ENCODE data around the gene ACOT2. TPM values are rescaled to one million over a fixed set of nuclear protein-coding genes. Genes with fewer than 3 reads are reported as not detected.

The ACOT2 gene
- total RNA-seq, 2 experiments from 2014 or later: 4.9 to 6.3 TPM

DNA sequence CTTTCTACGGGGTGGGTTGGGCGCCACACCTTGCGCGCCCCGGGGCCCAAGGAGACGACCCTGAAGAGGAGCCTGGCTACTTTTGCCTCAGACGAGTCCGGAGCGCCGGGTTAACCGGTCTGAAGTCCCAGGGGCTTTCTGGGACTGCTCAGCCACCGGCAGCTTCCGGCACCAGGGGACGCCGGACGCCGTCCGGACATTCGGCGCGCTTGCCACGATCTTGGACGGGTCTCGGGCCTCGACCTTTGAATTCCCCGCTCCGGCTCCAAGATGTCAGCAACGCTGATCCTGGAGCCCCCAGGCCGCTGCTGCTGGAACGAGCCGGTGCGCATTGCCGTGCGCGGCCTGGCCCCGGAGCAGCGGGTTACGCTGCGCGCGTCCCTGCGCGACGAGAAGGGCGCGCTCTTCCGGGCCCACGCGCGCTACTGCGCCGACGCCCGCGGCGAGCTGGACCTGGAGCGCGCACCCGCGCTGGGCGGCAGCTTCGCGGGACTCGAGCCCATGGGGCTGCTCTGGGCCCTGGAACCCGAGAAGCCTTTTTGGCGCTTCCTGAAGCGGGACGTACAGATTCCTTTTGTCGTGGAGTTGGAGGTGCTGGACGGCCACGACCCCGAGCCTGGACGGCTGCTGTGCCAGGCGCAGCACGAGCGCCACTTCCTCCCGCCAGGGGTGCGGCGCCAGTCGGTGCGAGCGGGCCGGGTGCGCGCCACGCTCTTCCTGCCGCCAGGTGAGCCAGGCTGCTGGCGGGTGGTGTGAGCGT lies 22.9 kb downstream of the ACOT2 start, which contains the start of gene ACOT4:
Gene ACOT4 (plus strand): TSS at position 184 of the 760 bp plus-strand sequence. CDS start 87 bp downstream, at position 271.
- peak; percentile 47 for DNase-seq
- Mint-ChIP-seq H3K4me1 (ENCODE audit: low read depth) (peaks cover 4% of the 10 kb centered on the region), H3K4me3 (peak within 1 kb of the TSS; percentile 56), H3K9me3 (no peaks in the 10 kb centered on the region), H3K27ac (peak within 1 kb of the TSS; percentile 35), H3K27me3 (no peaks in the 10 kb centered on the region), H3K36me3 (ENCODE audit: low read depth) (no peaks in the 10 kb centered on the region)
- ChIA-PET CTCF (interaction anchor here (0.8 to 1.2 kb wide), 3 partner anchors 22 to 28 kb away, joined by 3 to 7 read pairs (median 3); partner anchors contain the start of gene ACOT2), POLR2A (interaction anchor here (1.2 to 1.3 kb wide), 3 partner anchors 21 to 26 kb away, joined by 3 to 9 read pairs (median 3); partner anchors contain the start of gene ACOT2)
- intact Hi-C loops (cut with micrococcal nuclease): no loop called here
- ATAC-seq: peak; percentile 80
- TF ChIP-seq, protein P1, sequence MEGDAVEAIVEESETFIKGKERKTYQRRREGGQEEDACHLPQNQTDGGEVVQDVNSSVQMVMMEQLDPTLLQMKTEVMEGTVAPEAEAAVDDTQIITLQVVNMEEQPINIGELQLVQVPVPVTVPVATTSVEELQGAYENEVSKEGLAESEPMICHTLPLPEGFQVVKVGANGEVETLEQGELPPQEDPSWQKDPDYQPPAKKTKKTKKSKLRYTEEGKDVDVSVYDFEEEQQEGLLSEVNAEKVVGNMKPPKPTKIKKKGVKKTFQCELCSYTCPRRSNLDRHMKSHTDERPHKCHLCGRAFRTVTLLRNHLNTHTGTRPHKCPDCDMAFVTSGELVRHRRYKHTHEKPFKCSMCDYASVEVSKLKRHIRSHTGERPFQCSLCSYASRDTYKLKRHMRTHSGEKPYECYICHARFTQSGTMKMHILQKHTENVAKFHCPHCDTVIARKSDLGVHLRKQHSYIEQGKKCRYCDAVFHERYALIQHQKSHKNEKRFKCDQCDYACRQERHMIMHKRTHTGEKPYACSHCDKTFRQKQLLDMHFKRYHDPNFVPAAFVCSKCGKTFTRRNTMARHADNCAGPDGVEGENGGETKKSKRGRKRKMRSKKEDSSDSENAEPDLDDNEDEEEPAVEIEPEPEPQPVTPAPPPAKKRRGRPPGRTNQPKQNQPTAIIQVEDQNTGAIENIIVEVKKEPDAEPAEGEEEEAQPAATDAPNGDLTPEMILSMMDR (IDR thresholded peaks at IDR 0.05): peak; percentile 21

DNA sequence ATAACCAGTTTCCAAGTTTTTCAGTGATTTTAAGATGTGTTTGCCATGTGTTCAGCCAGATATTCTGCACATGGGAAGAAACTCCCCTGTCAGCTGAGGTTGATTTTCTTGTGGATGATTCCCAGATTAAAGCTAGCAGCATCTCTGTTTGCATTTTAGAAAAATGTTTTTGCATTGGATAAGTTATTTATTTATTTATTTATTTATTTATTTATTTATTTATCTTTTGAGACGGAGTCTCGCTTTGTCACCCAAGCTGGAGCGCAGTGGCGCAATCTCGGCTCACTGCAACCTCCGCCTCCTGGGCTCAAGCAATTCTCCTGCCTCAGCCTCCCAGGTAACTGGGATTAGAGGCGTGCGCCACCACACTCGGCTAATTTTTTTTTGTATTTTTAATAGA lies 25.5 kb downstream of the ACOT2 start:
- no peaks in the 10 kb centered on the region for H3K27me3 Mint-ChIP-seq
- intact Hi-C loops (cut with micrococcal nuclease): no loop called here
- POLR2A ChIA-PET: no interaction called here
- CTCF ChIA-PET: interaction anchor here (0.9 to 1.1 kb wide), 2 partner anchors 13 to 27 kb away, joined by 3 read pairs; no protein-coding TSS in a partner anchor
- H3K27ac Mint-ChIP-seq: no peak overlapping the region
- no peak for DNase-seq
- no peak overlapping the region for H3K4me3 Mint-ChIP-seq
- ATAC-seq: no peak
- no peaks in the 10 kb centered on the region for H3K9me3 Mint-ChIP-seq
- H3K36me3 Mint-ChIP-seq (ENCODE audit: low read depth): no peaks in the 10 kb centered on the region
- TF ChIP-seq, protein P1 (IDR thresholded peaks at IDR 0.05): no peak
- H3K4me1 Mint-ChIP-seq (ENCODE audit: low read depth): peaks cover 4% of the 10 kb centered on the region

DNA sequence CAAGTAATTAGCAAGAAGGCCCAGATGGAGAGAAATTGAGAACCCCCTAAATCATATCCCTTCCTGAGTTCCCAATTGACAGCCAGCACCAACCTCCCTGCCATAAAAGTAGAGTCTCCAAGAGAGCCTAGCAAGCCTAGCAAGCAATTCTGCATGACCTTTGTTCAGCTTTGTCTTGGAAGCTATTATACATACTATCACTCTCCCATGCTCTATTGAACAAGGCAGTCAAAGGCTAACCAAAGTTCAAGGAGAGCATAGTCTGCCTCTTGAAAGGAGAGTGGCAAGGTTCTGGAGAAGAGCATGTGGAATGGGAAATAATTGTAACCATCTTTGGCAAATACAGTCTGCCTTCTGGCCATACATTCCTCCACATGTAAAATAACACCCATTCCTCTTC lies 30.5 kb downstream of the ACOT2 start:
- H3K9me3 Mint-ChIP-seq: no peaks in the 10 kb centered on the region
- ChIA-PET POLR2A (interaction anchor here (1.2 kb wide), 1 partner anchor 10 kb away, joined by 6 read pairs; no protein-coding TSS in a partner anchor), CTCF (interaction anchor here (2.4 kb wide), 1 partner anchor 9 kb away, joined by 6 read pairs; no protein-coding TSS in a partner anchor)
- H3K27ac Mint-ChIP-seq: no peak overlapping the region
- no peak for ATAC-seq
- TF ChIP-seq, protein P1 (IDR thresholded peaks at IDR 0.05): no peak
- no peaks in the 10 kb centered on the region for H3K4me1 Mint-ChIP-seq (ENCODE audit: low read depth)
- no peaks in the 10 kb centered on the region for H3K36me3 Mint-ChIP-seq (ENCODE audit: low read depth)
- no peak overlapping the region for H3K4me3 Mint-ChIP-seq
- H3K27me3 Mint-ChIP-seq: no peaks in the 10 kb centered on the region
- DNase-seq: no peak
- intact Hi-C loops (cut with micrococcal nuclease): no loop called here

DNA sequence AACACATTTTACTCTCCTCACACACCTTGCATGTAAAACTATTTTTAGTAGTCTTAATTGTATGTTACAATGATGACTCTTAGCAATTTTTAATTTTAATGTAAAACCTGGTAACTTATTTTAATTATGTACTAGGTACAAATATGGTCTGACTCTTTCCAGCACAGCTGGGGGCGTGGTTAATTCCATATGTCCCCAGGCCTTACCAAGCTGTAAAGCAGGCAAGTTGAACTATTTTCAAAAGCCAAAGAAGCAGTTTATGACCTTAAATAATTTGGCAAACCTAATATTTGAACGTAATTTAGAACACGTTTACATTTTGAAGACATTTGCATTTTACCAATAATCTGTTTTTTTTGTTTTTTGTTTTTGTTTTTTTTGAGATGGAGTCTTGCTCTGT lies 34.0 kb downstream of the ACOT2 start:
- Mint-ChIP-seq H3K4me1 (ENCODE audit: low read depth) (no peaks in the 10 kb centered on the region), H3K36me3 (ENCODE audit: low read depth) (no peaks in the 10 kb centered on the region), H3K27me3 (no peaks in the 10 kb centered on the region), H3K27ac (no peak overlapping the region), H3K4me3 (no peak overlapping the region), H3K9me3 (no peaks in the 10 kb centered on the region)
- ChIA-PET CTCF (no interaction called here), POLR2A (no interaction called here)
- intact Hi-C loops (cut with micrococcal nuclease): no loop called here
- TF ChIP-seq, protein P1 (IDR thresholded peaks at IDR 0.05): no peak
- DNase-seq (no peak), ATAC-seq (no peak)

DNA sequence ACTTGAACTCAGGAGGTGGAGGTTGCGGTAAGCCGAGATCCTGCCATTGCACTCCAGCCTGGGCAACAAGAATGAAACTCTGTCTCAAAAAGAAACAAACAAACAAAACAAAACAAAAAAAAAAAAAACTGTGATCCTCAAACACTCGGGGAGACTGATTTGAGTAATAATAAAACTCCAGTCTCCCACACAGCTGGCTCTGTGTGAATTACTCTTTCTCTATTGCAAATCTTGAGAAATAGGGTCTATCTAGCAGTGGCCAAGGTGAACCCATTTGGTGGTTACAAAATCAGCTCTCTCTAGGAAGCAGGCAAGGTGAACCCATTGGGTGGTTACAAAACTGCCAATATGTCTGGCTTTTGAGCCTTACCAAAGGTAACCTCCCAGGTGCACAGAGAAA lies 37.3 kb downstream of the ACOT2 start:
- TF ChIP-seq, protein P1 (IDR thresholded peaks at IDR 0.05): no peak
- Mint-ChIP-seq H3K9me3 (no peaks in the 10 kb centered on the region), H3K36me3 (ENCODE audit: low read depth) (no peaks in the 10 kb centered on the region), H3K27me3 (no peaks in the 10 kb centered on the region), H3K27ac (no peak overlapping the region), H3K4me1 (ENCODE audit: low read depth) (no peaks in the 10 kb centered on the region), H3K4me3 (no peak overlapping the region)
- intact Hi-C loops (cut with micrococcal nuclease): no loop called here
- CTCF ChIA-PET: no interaction called here
- DNase-seq: no peak
- POLR2A ChIA-PET: interaction anchor here (1.4 kb wide), 1 partner anchor 28 kb away, joined by 3 read pairs; no protein-coding TSS in a partner anchor
- ATAC-seq: no peak

Measured in activated CD8-positive, alpha-beta T cell treated with anti-CD3 and anti-CD28 coated beads for 36 hours (primary cell).